HEK293 (cell line): ENCODE results near the gene SIGMAR1.
A peak's percentile ranks its signal among the peaks of the same experiment; 100 is the strongest.

Source experiments
- CTCF ChIA-PET: fragments of 350-600 bp; formaldehyde crosslinking; extraction: SDS; loops from one replicate; lab custom pipeline; 2021; ENCODE audit warnings: antibody characterized with exemption; lab: Yijun Ruan, JAX
- POLR2A ChIA-PET: fragments of 300-600 bp; formaldehyde crosslinking; extraction: SDS; loops from one replicate; lab custom pipeline; 2020; ENCODE audit warnings: antibody characterized with exemption, inconsistent platforms; lab: Yijun Ruan, JAX
- H3K27ac ChIP-seq: fragments of 200-500 bp; sonication (Bioruptor generic); 2 replicates; pipeline ENCODE4 v1.5.1; 2014; ENCODE audit warnings: low read depth, low read length, control low read depth, inconsistent platforms; ENCODE audit errors: extremely low read depth
- H3K36me3 ChIP-seq, 2 experiments: fragments of 200-500 bp in 1 of 2; sonication (Bioruptor generic) in 1 of 2; 1 replicate in 1 of 2; 2 replicates in 1 of 2; pipeline ENCODE4 v1.5.1; 2014 to 2017; ENCODE audit warnings: inconsistent platforms in 2 of 2, low read length in 2 of 2; ENCODE audit not compliant: control insufficient read depth in 2 of 2, insufficient read depth in 1 of 2
- H3K4me1 ChIP-seq: fragments of 200-500 bp; sonication (Bioruptor generic); 2 replicates; pipeline ENCODE4 v1.5.1; 2014; ENCODE audit warnings: mild to moderate bottlenecking, low read length, inconsistent platforms; ENCODE audit not compliant: control insufficient read depth, insufficient read depth
- H3K4me3 ChIP-seq: 2 replicates; pipeline ENCODE4 v1.5.1; 2011; ENCODE audit warnings: low read depth, mild to moderate bottlenecking, control low read depth, low read length, moderate library complexity
- H3K9me3 ChIP-seq: fragments of 200-500 bp; sonication (Bioruptor generic); 2 replicates; pipeline ENCODE4 v1.5.1; 2014; ENCODE audit warnings: low read depth, low read length, inconsistent platforms; ENCODE audit not compliant: control insufficient read depth, insufficient read depth
- HOXD13 ChIP-seq: sonication (generic); formaldehyde crosslinking; IDR thresholded peaks from 2 replicates; pipeline ENCODE4 v1.8.0; 2022; ENCODE audit warnings: missing genetic modification reagents, borderline replicate concordance
- MZF1 ChIP-seq: fragments of 450-650 bp; formaldehyde crosslinking; IDR thresholded peaks from 2 replicates; pipeline ENCODE4 v1.5.1; 2017; ENCODE audit warnings: missing biosample characterization, missing genetic modification characterization, borderline replicate concordance
- OVOL3 ChIP-seq: fragments of 450-650 bp; formaldehyde crosslinking; IDR thresholded peaks from 2 replicates; pipeline ENCODE4 v1.5.1; 2016; ENCODE audit warnings: missing biosample characterization, missing genetic modification characterization
- SP7 ChIP-seq: fragments of 450-650 bp; formaldehyde crosslinking; IDR thresholded peaks from 2 replicates; pipeline ENCODE4 v1.5.1; 2016; ENCODE audit warnings: missing biosample characterization, missing genetic modification characterization
- ZBTB48 ChIP-seq: fragments of 450-650 bp; formaldehyde crosslinking; IDR thresholded peaks from 2 replicates; pipeline ENCODE4 v1.5.1; 2016; ENCODE audit warnings: missing biosample characterization, missing genetic modification characterization
- ZFP3 ChIP-seq: fragments of 450-650 bp; formaldehyde crosslinking; IDR thresholded peaks from 2 replicates; pipeline ENCODE4 v1.5.1; 2016; ENCODE audit warnings: low read depth, missing biosample characterization, missing genetic modification characterization
- ZNF169 ChIP-seq: fragments of 450-650 bp; formaldehyde crosslinking; IDR thresholded peaks from 2 replicates; pipeline ENCODE4 v1.5.1; 2016; ENCODE audit warnings: missing biosample characterization, missing genetic modification characterization
- ZNF221 ChIP-seq: fragments of 450-650 bp; formaldehyde crosslinking; IDR thresholded peaks from 2 replicates; pipeline ENCODE4 v1.5.1; 2017; ENCODE audit warnings: missing biosample characterization, missing genetic modification characterization, borderline replicate concordance
- ZNF24 ChIP-seq: fragments of 450-650 bp; formaldehyde crosslinking; IDR thresholded peaks from 2 replicates; pipeline ENCODE4 v1.5.1; 2016; ENCODE audit warnings: missing biosample characterization, missing genetic modification characterization
- ZNF292 ChIP-seq: fragments of 450-650 bp; formaldehyde crosslinking; IDR thresholded peaks from 2 replicates; pipeline ENCODE4 v1.5.1; 2016; ENCODE audit warnings: low read depth, missing biosample characterization, missing genetic modification characterization, borderline replicate concordance
- ZNF335 ChIP-seq: fragments of 450-650 bp; formaldehyde crosslinking; conservative IDR thresholded peaks from 2 replicates; pipeline ENCODE4 v1.5.1; 2016; ENCODE audit warnings: missing biosample characterization, missing genetic modification characterization
- ZNF354C ChIP-seq: fragments of 450-650 bp; formaldehyde crosslinking; IDR thresholded peaks from 2 replicates; pipeline ENCODE4 v1.5.1; 2016; ENCODE audit warnings: missing biosample characterization, missing genetic modification characterization, low read depth, borderline replicate concordance
- ZNF416 ChIP-seq: fragments of 450-650 bp; formaldehyde crosslinking; IDR thresholded peaks from 2 replicates; pipeline ENCODE4 v1.5.1; 2016; ENCODE audit warnings: missing biosample characterization, missing genetic modification characterization
- ZNF433 ChIP-seq: fragments of 450-650 bp; formaldehyde crosslinking; IDR thresholded peaks from 2 replicates; pipeline ENCODE4 v1.5.1; 2016; ENCODE audit warnings: missing biosample characterization, missing genetic modification characterization, low read depth
- ZNF449 ChIP-seq: fragments of 450-650 bp; formaldehyde crosslinking; IDR thresholded peaks from 2 replicates; pipeline ENCODE4 v1.5.1; 2017; ENCODE audit warnings: missing biosample characterization, mild to moderate bottlenecking, missing genetic modification characterization, moderate library complexity
- ZNF549 ChIP-seq: fragments of 450-650 bp; IDR thresholded peaks from 2 replicates; pipeline ENCODE4 v1.5.1; 2018; ENCODE audit warnings: missing biosample characterization, missing genetic modification characterization, mild to moderate bottlenecking, inconsistent platforms, moderate library complexity
- ZNF560 ChIP-seq: fragments of 450-650 bp; formaldehyde crosslinking; IDR thresholded peaks from 2 replicates; pipeline ENCODE4 v1.5.1; 2017; ENCODE audit warnings: missing biosample characterization, missing genetic modification characterization, borderline replicate concordance
- ZNF621 ChIP-seq: fragments of 450-650 bp; formaldehyde crosslinking; IDR thresholded peaks from 2 replicates; pipeline ENCODE4 v1.5.1; 2017; ENCODE audit warnings: missing biosample characterization, missing genetic modification characterization
- ZNF623 ChIP-seq: fragments of 450-650 bp; formaldehyde crosslinking; IDR thresholded peaks from 2 replicates; pipeline ENCODE4 v1.5.1; 2016; ENCODE audit warnings: missing biosample characterization, missing genetic modification characterization
- ZNF747 ChIP-seq: fragments of 450-650 bp; formaldehyde crosslinking; IDR thresholded peaks from 2 replicates; pipeline ENCODE4 v1.5.1; 2016; ENCODE audit warnings: missing biosample characterization, missing genetic modification characterization
- ZNF830 ChIP-seq: fragments of 450-650 bp; IDR thresholded peaks from 2 replicates; pipeline ENCODE4 v1.5.0; 2018; ENCODE audit warnings: missing biosample characterization, missing genetic modification characterization, low read depth, mild to moderate bottlenecking, moderate library complexity
- ZNF837 ChIP-seq: fragments of 450-650 bp; formaldehyde crosslinking; IDR thresholded peaks from 2 replicates; pipeline ENCODE4 v1.5.1; 2016; ENCODE audit warnings: missing biosample characterization, missing genetic modification characterization
- ZSCAN18 ChIP-seq: fragments of 450-650 bp; formaldehyde crosslinking; IDR thresholded peaks from 2 replicates; pipeline ENCODE4 v1.5.1; 2016; ENCODE audit warnings: missing biosample characterization, missing genetic modification characterization
- ZSCAN30 ChIP-seq: fragments of 450-650 bp; IDR thresholded peaks from 2 replicates; pipeline ENCODE4 v1.5.1; 2018; ENCODE audit warnings: missing biosample characterization, mild to moderate bottlenecking, missing genetic modification characterization, moderate library complexity

Gene SIGMAR1

GRCh38 chr9:34651321-34651720 is 13.7 kb upstream of the SIGMAR1 start:
- no peaks in the 10 kb centered on the region for H3K9me3 ChIP-seq
- H3K4me1 ChIP-seq = peaks cover 6% of the 10 kb centered on the region
- ChIA-PET POLR2A (interaction anchor here (0.8 to 2.8 kb wide), 7 partner anchors 9 to 31 kb away, joined by 3 to 21 read pairs (median 5); partner anchors contain the start of genes DCTN3 and SIGMAR1), CTCF (interaction anchor here (0.6 to 13.3 kb wide), 4 partner anchors 16 to 865 kb away, joined by 3 to 125 read pairs (median 4); partner anchors contain the start of gene SIGMAR1)
- H3K27ac ChIP-seq = no peak overlapping the region
- H3K4me3 ChIP-seq = no peak overlapping the region
- TF ChIP-seq ZFP3 (tag by site-specific recombination) (no peak), ZNF830 (tag by site-specific recombination) (no peak), SP7 (tag by site-specific recombination) (no peak), ZNF621 (no peak), ZSCAN18 (tag by site-specific recombination) (no peak), HOXD13 (no peak), ZNF837 (tag by site-specific recombination) (no peak), ZNF416 (tag by site-specific recombination) (no peak), ZNF560 (tag by site-specific recombination) (no peak), ZNF221 (tag by site-specific recombination) (no peak), ZNF549 (tag by site-specific recombination) (no peak), MZF1 (tag by site-specific recombination) (no peak), ZSCAN30 (no peak), ZNF354C (tag by site-specific recombination) (no peak), ZNF433 (tag by site-specific recombination) (no peak), ZNF24 (tag by site-specific recombination) (no peak), ZNF335 (tag by site-specific recombination) (no peak), ZNF623 (tag by site-specific recombination) (no peak), OVOL3 (tag by site-specific recombination) (no peak), ZNF747 (tag by site-specific recombination) (no peak)
- peaks cover 0 to 40% of the 10 kb centered on the region in 2 experiments; a peak in 2 of 3 replicates for H3K36me3 ChIP-seq

GRCh38 chr9:34650816-34651215 is 13.2 kb upstream of the SIGMAR1 start:
- Histone ChIP-seq H3K36me3 (peaks cover 0 to 40% of the 10 kb centered on the region in 2 experiments; a peak in 2 of 3 replicates), H3K9me3 (no peaks in the 10 kb centered on the region)
- no peak for TF ChIP-seq ZNF292 (tag by site-specific recombination)
- no peak for TF ChIP-seq ZNF449
- TF ChIP-seq ZBTB48 = peak; percentile 45; the same call in 1 of the 2 replicates
- TF ChIP-seq ZNF169 (tag by site-specific recombination) = no peak
- TF ChIP-seq, all 188 proteins: peak for 1
- peaks cover 6% of the 10 kb centered on the region for H3K4me1 ChIP-seq
- CTCF ChIA-PET = interaction anchor here (0.6 to 13.3 kb wide), 3 partner anchors 15 to 866 kb away, joined by 3 to 125 read pairs (median 3); partner anchors contain the start of gene SIGMAR1
- H3K27ac ChIP-seq = no peak overlapping the region
- POLR2A ChIA-PET = interaction anchor here (0.8 to 2.4 kb wide), 5 partner anchors 10 to 31 kb away, joined by 3 to 10 read pairs (median 4); partner anchors contain the start of genes DCTN3 and SIGMAR1
- no peak overlapping the region for H3K4me3 ChIP-seq
